ENCODE data around the gene WNT7A. TPM values are rescaled to one million over a fixed set of nuclear protein-coding genes. Genes with fewer than 3 reads are reported as not detected.

WNT7A gene
- total RNA-seq, 2 donors from 2014 or later = 0.11 TPM; not detected in 1

DNA sequence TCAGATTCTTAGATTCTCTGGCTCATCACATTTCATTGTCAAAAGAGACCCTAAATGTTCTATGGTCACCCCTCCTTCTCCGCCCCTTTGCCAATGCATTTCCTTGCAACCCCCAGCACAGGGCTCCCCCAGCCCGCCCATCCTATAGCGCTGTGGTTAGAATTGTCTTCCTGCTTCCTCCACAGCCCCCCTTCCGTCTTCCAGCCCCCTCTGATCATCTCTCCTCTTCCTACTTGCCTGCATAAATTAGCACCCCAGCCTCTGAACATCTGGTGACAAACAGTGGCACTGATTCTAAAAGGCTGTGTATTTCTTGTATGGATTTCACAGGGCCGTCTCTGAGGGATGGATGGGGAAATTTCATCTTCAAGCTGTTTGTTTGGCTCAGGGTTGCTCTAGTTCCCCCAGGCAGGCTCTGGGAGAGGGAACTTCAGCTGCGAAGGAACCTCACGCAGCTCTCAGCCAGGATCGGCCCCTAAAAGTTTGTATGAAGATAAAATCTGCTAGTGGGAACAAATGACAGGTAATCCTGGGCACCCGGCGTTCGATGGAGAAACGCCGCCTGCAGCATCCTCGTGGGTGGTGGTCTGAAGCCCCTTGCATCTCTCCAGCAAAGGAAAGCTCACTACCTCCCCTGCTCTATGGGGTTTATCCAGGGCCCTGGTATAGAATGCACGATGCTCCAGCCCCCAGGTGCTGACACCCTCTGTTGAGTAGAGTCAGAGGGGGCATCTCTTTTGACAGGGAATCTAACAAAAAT lies 83.0 kb downstream of the WNT7A start:
- intact Hi-C loops (cut with DNase I) = no loop called here
- Histone ChIP-seq H3K4me1 (replicated peaks) (no peaks in the 10 kb centered on the region), H3K27ac (no peak overlapping the region), H3K9me3 (no peaks in the 10 kb centered on the region), H3K4me3 (no peak overlapping the region), H3K27me3 (replicated peaks; ENCODE audit: insufficient read depth) (peaks cover 5% of the 10 kb centered on the region), H3K36me3 (no peaks in the 10 kb centered on the region)
- 59% methylated on average over 15 of the region's 15 CpGs for WGBS
- no peak for TF ChIP-seq POLR2A (IDR thresholded peaks at IDR 0.05)
- no peak for DNase-seq (ENCODE audit: low spot score)

DNA sequence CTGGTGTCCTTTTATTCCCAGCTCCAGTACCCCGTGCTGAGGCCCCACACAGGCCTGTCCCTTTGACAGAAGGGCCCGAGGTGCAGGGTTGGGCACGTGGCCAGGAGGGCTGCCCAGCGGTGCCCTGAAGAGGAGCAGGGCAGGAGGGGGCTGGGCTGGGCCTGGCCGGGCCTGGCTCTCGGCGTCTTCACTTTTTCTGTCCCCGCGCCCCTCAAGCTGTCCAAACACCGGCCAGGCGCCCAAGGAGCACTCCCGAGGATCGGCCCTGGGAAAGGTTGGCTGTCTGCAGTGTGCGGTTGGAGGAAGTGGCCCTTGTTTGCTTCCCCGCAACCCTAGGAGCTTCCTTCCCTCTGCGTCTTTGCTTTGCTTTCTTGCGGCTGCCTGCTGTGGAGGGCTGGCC lies 84.1 kb downstream of the WNT7A start:
- 84% methylated on average over 17 of the region's 17 CpGs for WGBS
- H3K27ac ChIP-seq = no peak overlapping the region
- intact Hi-C loops (cut with DNase I) = no loop called here
- no peak for DNase-seq (ENCODE audit: low spot score)
- H3K9me3 ChIP-seq = no peaks in the 10 kb centered on the region
- H3K27me3 ChIP-seq (replicated peaks; ENCODE audit: insufficient read depth) = peaks cover 5% of the 10 kb centered on the region
- no peaks in the 10 kb centered on the region for H3K4me1 ChIP-seq (replicated peaks)
- TF ChIP-seq POLR2AphosphoS5 (IDR thresholded peaks at IDR 0.05) (no peak), POLR2A (IDR thresholded peaks at IDR 0.05) (no peak)
- TF ChIP-seq, protein P1, sequence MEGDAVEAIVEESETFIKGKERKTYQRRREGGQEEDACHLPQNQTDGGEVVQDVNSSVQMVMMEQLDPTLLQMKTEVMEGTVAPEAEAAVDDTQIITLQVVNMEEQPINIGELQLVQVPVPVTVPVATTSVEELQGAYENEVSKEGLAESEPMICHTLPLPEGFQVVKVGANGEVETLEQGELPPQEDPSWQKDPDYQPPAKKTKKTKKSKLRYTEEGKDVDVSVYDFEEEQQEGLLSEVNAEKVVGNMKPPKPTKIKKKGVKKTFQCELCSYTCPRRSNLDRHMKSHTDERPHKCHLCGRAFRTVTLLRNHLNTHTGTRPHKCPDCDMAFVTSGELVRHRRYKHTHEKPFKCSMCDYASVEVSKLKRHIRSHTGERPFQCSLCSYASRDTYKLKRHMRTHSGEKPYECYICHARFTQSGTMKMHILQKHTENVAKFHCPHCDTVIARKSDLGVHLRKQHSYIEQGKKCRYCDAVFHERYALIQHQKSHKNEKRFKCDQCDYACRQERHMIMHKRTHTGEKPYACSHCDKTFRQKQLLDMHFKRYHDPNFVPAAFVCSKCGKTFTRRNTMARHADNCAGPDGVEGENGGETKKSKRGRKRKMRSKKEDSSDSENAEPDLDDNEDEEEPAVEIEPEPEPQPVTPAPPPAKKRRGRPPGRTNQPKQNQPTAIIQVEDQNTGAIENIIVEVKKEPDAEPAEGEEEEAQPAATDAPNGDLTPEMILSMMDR (IDR thresholded peaks at IDR 0.05) = no peak
- H3K4me3 ChIP-seq = no peak overlapping the region
- H3K36me3 ChIP-seq = no peaks in the 10 kb centered on the region

- H3K36me3 ChIP-seq = no peaks in the 10 kb centered on the region
- WGBS = 90% methylated on average over 9 of the region's 9 CpGs
- TF ChIP-seq POLR2A (IDR thresholded peaks at IDR 0.05) = no peak
- TF ChIP-seq POLR2AphosphoS5 (IDR thresholded peaks at IDR 0.05) = no peak
- TF ChIP-seq, protein P1 (IDR thresholded peaks at IDR 0.05) = no peak
These were observed 85.5 kb downstream of the WNT7A start for GRCh38 chr3:13794322-13794721.

GRCh38 chr3:13793451-13793850 lies 86.4 kb downstream of the WNT7A start:
- 69% methylated on average over 12 of the region's 12 CpGs for WGBS
- TF ChIP-seq POLR2AphosphoS5 (IDR thresholded peaks at IDR 0.05) (no peak), POLR2A (IDR thresholded peaks at IDR 0.05) (no peak)
- TF ChIP-seq, protein P1 (IDR thresholded peaks at IDR 0.05) = no peak
- Histone ChIP-seq H3K27me3 (replicated peaks; ENCODE audit: insufficient read depth) (peaks cover 5% of the 10 kb centered on the region), H3K4me3 (no peak overlapping the region), H3K36me3 (no peaks in the 10 kb centered on the region), H3K9me3 (no peaks in the 10 kb centered on the region), H3K27ac (no peak overlapping the region), H3K4me1 (replicated peaks) (no peaks in the 10 kb centered on the region)
- intact Hi-C loops (cut with DNase I) = no loop called here
- DNase-seq (ENCODE audit: low spot score) = no peak

More at GRCh38 chr3:13794322-13794721, 85.5 kb downstream of the WNT7A start:
- Histone ChIP-seq H3K27me3 (replicated peaks; ENCODE audit: insufficient read depth) (peaks cover 5% of the 10 kb centered on the region), H3K27ac (no peak overlapping the region), H3K4me3 (no peak overlapping the region), H3K4me1 (replicated peaks) (no peaks in the 10 kb centered on the region), H3K9me3 (no peaks in the 10 kb centered on the region)
- no peak for DNase-seq (ENCODE audit: low spot score)
- intact Hi-C loops (cut with DNase I) = no loop called here

DNA sequence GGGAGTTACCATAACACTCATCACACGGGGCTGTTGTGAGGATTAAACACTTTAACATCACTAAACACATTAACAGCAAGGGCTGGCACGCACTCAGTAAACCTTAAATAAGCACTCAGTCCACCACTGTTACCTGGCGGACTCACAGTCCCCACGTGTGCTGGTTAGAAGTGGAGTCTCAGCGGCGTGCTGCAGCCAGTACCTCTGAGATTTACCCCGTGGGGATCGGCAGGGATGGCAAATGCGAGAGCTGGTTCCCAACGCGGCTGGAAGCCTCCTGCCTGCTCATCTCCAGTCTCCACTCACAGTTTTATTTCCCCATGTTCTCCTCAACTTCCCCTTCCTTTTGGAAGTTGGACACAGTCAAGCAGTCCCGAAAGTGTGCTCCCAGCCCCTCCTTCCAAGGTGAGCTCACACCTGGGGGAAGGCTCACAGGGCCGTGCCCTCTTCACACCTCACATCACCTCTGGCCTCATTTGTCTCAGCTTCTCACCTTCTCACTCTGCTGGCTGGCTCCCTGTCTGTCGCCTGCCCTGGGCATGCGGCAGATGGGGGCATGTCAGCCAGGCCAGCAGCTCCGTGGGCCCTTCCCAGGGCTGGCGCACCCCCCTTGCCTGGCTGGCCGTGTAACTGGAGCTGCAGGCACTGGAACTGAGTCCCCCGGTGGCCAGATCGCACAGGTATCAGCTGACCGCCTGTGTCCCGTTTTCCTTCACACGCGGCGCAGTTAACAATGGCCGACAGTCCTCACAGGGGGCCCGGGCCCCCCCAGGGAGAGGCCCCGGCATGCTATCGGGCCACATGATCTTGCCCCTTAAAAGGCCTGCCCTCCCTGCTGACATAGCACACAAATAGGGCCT lies 87.1 kb downstream of the WNT7A start:
- Histone ChIP-seq H3K4me1 (replicated peaks) (no peaks in the 10 kb centered on the region), H3K4me3 (no peak overlapping the region), H3K9me3 (no peaks in the 10 kb centered on the region), H3K27ac (no peak overlapping the region), H3K36me3 (no peaks in the 10 kb centered on the region), H3K27me3 (replicated peaks; ENCODE audit: insufficient read depth) (peaks cover 5% of the 10 kb centered on the region)
- DNase-seq (ENCODE audit: low spot score) = no peak
- TF ChIP-seq POLR2AphosphoS5 (IDR thresholded peaks at IDR 0.05) (no peak), POLR2A (IDR thresholded peaks at IDR 0.05) (no peak)
- TF ChIP-seq, protein P1 (IDR thresholded peaks at IDR 0.05) = no peak
- intact Hi-C loops (cut with DNase I) = no loop called here
- 54% methylated on average over 23 of the region's 29 CpGs for WGBS

All from prostate gland (tissue), 2 donors.